Metanephros (tissue), 1 donor: ENCODE results near the gene RNASE12. TPM values are rescaled to one million over a fixed set of nuclear protein-coding genes. Genes with fewer than 3 reads are reported as not detected.

Source experiments
- total RNA-seq: library from RNA; depleted of rRNA; stranded (reverse); fragments of >200 nt; gene quantifications from one replicate; pipeline ENCODE4 v1.2.3, GENCODE V29; 2014

The RNASE12 gene
- total RNA-seq = not detected

GRCh38 chr14:20591235-20591634, at the start of gene RNASE12:
TSS of gene RNASE12 (minus strand) at chr14:20591376. CDS start at chr14:20590723, 653 bp downstream.

DNA sequence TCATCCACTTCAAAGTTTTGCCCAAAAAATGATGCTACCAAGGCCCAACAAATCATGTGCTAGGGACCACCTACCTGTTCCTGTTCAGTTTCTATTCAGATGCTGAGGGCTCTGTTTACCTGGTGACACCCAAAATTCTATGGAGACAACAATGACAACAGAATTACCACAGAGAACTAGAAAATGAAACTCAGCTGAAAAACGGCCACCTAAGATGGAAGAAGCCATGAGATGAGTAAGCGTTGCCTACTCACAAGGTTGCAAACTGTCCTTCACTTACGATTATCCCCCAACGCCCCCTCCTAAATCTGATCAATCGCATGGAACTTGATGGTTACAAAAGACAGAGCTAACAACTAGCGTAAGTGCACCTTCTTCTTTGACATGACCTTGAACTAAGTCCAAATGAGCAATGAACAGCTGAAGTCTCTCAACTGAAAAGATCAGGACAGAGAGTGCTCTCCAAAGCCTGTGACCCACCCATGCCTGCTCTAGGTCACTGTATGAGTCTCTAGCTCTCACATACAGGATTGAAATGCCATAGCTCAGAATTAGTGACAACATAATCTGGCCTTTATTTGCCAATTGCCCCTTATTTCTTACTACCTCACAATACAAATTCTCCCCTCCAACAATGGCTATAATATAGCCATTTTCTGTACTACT, 3.6 kb downstream of the RNASE12 start, which contains the start of gene RNASE11:
RNASE11 (minus strand) TSS at position 513 of the 666 bp plus-strand sequence.

GRCh38 chr14:20560961-20561360, 30.2 kb downstream of the RNASE12 start, which contains the start of gene RNASE9:
TSS of gene RNASE9 (minus strand) at chr14:20561047.

Other genes with a start within 250 kb of the RNASE12 start
- gene PARP2, start 247.7 kb downstream of the RNASE12 start, total RNA-seq = 16.9 TPM
- 14.9 TPM for gene TEP1, start 177.9 kb downstream of the RNASE12 start, total RNA-seq
- 1.5 TPM for gene KLHL33, start 155.2 kb downstream of the RNASE12 start, total RNA-seq
- gene OSGEP, start 136.6 kb downstream of the RNASE12 start, total RNA-seq = 48.1 TPM
- 76.1 TPM for gene APEX1, start 136.2 kb downstream of the RNASE12 start, total RNA-seq
- gene PIP4P1, start 129.9 kb downstream of the RNASE12 start, total RNA-seq = 26.3 TPM
- 71.3 TPM for gene PNP, start 122.0 kb downstream of the RNASE12 start, total RNA-seq
- not detected for gene RNASE10, start 85.8 kb downstream of the RNASE12 start, total RNA-seq
- not detected for gene RNASE9, start 30.3 kb downstream of the RNASE12 start, total RNA-seq
- gene RNASE11, start 3.4 kb downstream of the RNASE12 start, total RNA-seq = not detected
- gene OR6S1, start 50.3 kb upstream of the RNASE12 start, total RNA-seq = not detected
- gene RNASE4, start 93.2 kb upstream of the RNASE12 start, total RNA-seq = 13.5 TPM
- 5.1 TPM for gene ANG, start 97.4 kb upstream of the RNASE12 start, total RNA-seq
- gene EDDM3A, start 154.5 kb upstream of the RNASE12 start, total RNA-seq = not detected
- gene EDDM3B, start 177.0 kb upstream of the RNASE12 start, total RNA-seq = not detected
- gene RNASE6, start 189.9 kb upstream of the RNASE12 start, total RNA-seq = 7.5 TPM
- 198 TPM for gene RNASE1, start 211.5 kb upstream of the RNASE12 start, total RNA-seq